ENCODE data around the gene PRICKLE1. TPM values are rescaled to one million over a fixed set of nuclear protein-coding genes. Genes with fewer than 3 reads are reported as not detected.
A peak's percentile ranks its signal among the peaks of the same experiment; 100 is the strongest.

Gene PRICKLE1
- total RNA-seq, 1 donor from 2014 or later: 0.05 TPM

- Mint-ChIP-seq H3K27ac (no peak overlapping the region), H3K27me3 (ENCODE audit: low read depth) (peaks cover 10% of the 10 kb centered on the region), H3K4me1 (ENCODE audit: low read depth) (peaks cover 18% of the 10 kb centered on the region), H3K4me3 (ENCODE audit: low read depth) (no peak overlapping the region), H3K9me3 (no peaks in the 10 kb centered on the region), H3K36me3 (ENCODE audit: low read depth) (no peaks in the 10 kb centered on the region)
- intact Hi-C loops (cut with micrococcal nuclease): no loop called here
- DNase-seq (ENCODE audit: low spot score): no peak
These were observed 116.4 kb downstream of the PRICKLE1 start for GRCh38 chr12:42473130-42473529.

GRCh38 chr12:42472376-42472775 is 117.2 kb downstream of the PRICKLE1 start:
- no peak for DNase-seq (ENCODE audit: low spot score)
- Mint-ChIP-seq H3K27me3 (ENCODE audit: low read depth) (peaks cover 7% of the 10 kb centered on the region), H3K27ac (no peak overlapping the region), H3K4me3 (ENCODE audit: low read depth) (no peak overlapping the region), H3K4me1 (ENCODE audit: low read depth) (peaks cover 19% of the 10 kb centered on the region), H3K9me3 (no peaks in the 10 kb centered on the region), H3K36me3 (ENCODE audit: low read depth) (no peaks in the 10 kb centered on the region)
- intact Hi-C loops (cut with micrococcal nuclease): no loop called here

GRCh38 chr12:42469355-42470175 is 120.0 kb downstream of the PRICKLE1 start:
- H3K36me3 Mint-ChIP-seq (ENCODE audit: low read depth): no peaks in the 10 kb centered on the region
- H3K4me1 Mint-ChIP-seq (ENCODE audit: low read depth): peaks cover 19% of the 10 kb centered on the region
- no peaks in the 10 kb centered on the region for H3K9me3 Mint-ChIP-seq
- peak overlapping the region; percentile 16 for H3K27ac Mint-ChIP-seq
- no peak for DNase-seq (ENCODE audit: low spot score)
- peaks cover 7% of the 10 kb centered on the region for H3K27me3 Mint-ChIP-seq (ENCODE audit: low read depth)
- peak overlapping the region; percentile 63 for H3K4me3 Mint-ChIP-seq (ENCODE audit: low read depth)
- intact Hi-C loops (cut with micrococcal nuclease): loop anchor here (5.0 kb wide), 1 partner anchor 42 kb away; no protein-coding TSS in a partner anchor

- Mint-ChIP-seq H3K36me3 (ENCODE audit: low read depth) (no peaks in the 10 kb centered on the region), H3K4me1 (ENCODE audit: low read depth) (peaks cover 19% of the 10 kb centered on the region), H3K27me3 (ENCODE audit: low read depth) (peaks cover 7% of the 10 kb centered on the region), H3K4me3 (ENCODE audit: low read depth) (no peak overlapping the region), H3K27ac (no peak overlapping the region), H3K9me3 (no peaks in the 10 kb centered on the region)
- intact Hi-C loops (cut with micrococcal nuclease): loop anchor here (5.0 kb wide), 1 partner anchor 42 kb away; no protein-coding TSS in a partner anchor
- DNase-seq (ENCODE audit: low spot score): no peak
These were observed 120.6 kb downstream of the PRICKLE1 start for GRCh38 chr12:42468921-42469320.

- Mint-ChIP-seq H3K36me3 (ENCODE audit: low read depth) (no peaks in the 10 kb centered on the region), H3K4me1 (ENCODE audit: low read depth) (peaks cover 19% of the 10 kb centered on the region), H3K27ac (no peak overlapping the region), H3K27me3 (ENCODE audit: low read depth) (peaks cover 3% of the 10 kb centered on the region), H3K4me3 (ENCODE audit: low read depth) (no peak overlapping the region), H3K9me3 (no peaks in the 10 kb centered on the region)
- no peak for DNase-seq (ENCODE audit: low spot score)
- intact Hi-C loops (cut with micrococcal nuclease): loop anchor here (5.0 kb wide), 1 partner anchor 41 kb away; no protein-coding TSS in a partner anchor
These were observed 121.2 kb downstream of the PRICKLE1 start for GRCh38 chr12:42468341-42468821.

GRCh38 chr12:42463671-42464070 is 125.9 kb downstream of the PRICKLE1 start:
- DNase-seq (ENCODE audit: low spot score): no peak
- H3K4me1 Mint-ChIP-seq (ENCODE audit: low read depth): peaks cover 6% of the 10 kb centered on the region
- H3K36me3 Mint-ChIP-seq (ENCODE audit: low read depth): no peaks in the 10 kb centered on the region
- H3K27me3 Mint-ChIP-seq (ENCODE audit: low read depth): no peaks in the 10 kb centered on the region
- no peak overlapping the region for H3K27ac Mint-ChIP-seq
- no peak overlapping the region for H3K4me3 Mint-ChIP-seq (ENCODE audit: low read depth)
- no peaks in the 10 kb centered on the region for H3K9me3 Mint-ChIP-seq
- intact Hi-C loops (cut with micrococcal nuclease): no loop called here

- H3K27me3 Mint-ChIP-seq (ENCODE audit: low read depth): no peaks in the 10 kb centered on the region
- no peaks in the 10 kb centered on the region for H3K36me3 Mint-ChIP-seq (ENCODE audit: low read depth)
- H3K4me3 Mint-ChIP-seq (ENCODE audit: low read depth): no peak overlapping the region
- no peaks in the 10 kb centered on the region for H3K4me1 Mint-ChIP-seq (ENCODE audit: low read depth)
- DNase-seq (ENCODE audit: low spot score): no peak
- H3K9me3 Mint-ChIP-seq: no peaks in the 10 kb centered on the region
- intact Hi-C loops (cut with micrococcal nuclease): no loop called here
- no peak overlapping the region for H3K27ac Mint-ChIP-seq
These were observed 127.1 kb downstream of the PRICKLE1 start for GRCh38 chr12:42462486-42462885.

GRCh38 chr12:42459336-42459847 is 130.2 kb downstream of the PRICKLE1 start:
- H3K4me3 Mint-ChIP-seq (ENCODE audit: low read depth): no peak overlapping the region

GRCh38 chr12:42458575-42458974 is 131.0 kb downstream of the PRICKLE1 start:
- H3K9me3 Mint-ChIP-seq: no peaks in the 10 kb centered on the region
- DNase-seq (ENCODE audit: low spot score): no peak
- no peaks in the 10 kb centered on the region for H3K36me3 Mint-ChIP-seq (ENCODE audit: low read depth)
- H3K27ac Mint-ChIP-seq: no peak overlapping the region
- H3K4me3 Mint-ChIP-seq (ENCODE audit: low read depth): no peak overlapping the region
- H3K4me1 Mint-ChIP-seq (ENCODE audit: low read depth): no peaks in the 10 kb centered on the region
- intact Hi-C loops (cut with micrococcal nuclease): no loop called here
- no peaks in the 10 kb centered on the region for H3K27me3 Mint-ChIP-seq (ENCODE audit: low read depth)

More at GRCh38 chr12:42459336-42459847, 130.2 kb downstream of the PRICKLE1 start:
- H3K9me3 Mint-ChIP-seq: no peaks in the 10 kb centered on the region
- H3K36me3 Mint-ChIP-seq (ENCODE audit: low read depth): no peaks in the 10 kb centered on the region
- no peaks in the 10 kb centered on the region for H3K4me1 Mint-ChIP-seq (ENCODE audit: low read depth)
- DNase-seq (ENCODE audit: low spot score): no peak
- intact Hi-C loops (cut with micrococcal nuclease): no loop called here
- H3K27me3 Mint-ChIP-seq (ENCODE audit: low read depth): no peaks in the 10 kb centered on the region
- no peak overlapping the region for H3K27ac Mint-ChIP-seq

GRCh38 chr12:42450248-42450647 is 139.3 kb downstream of the PRICKLE1 start:
- Mint-ChIP-seq H3K4me1 (ENCODE audit: low read depth) (no peaks in the 10 kb centered on the region), H3K27ac (no peak overlapping the region), H3K27me3 (ENCODE audit: low read depth) (no peaks in the 10 kb centered on the region), H3K36me3 (ENCODE audit: low read depth) (peaks cover 33% of the 10 kb centered on the region), H3K4me3 (ENCODE audit: low read depth) (no peak overlapping the region), H3K9me3 (no peaks in the 10 kb centered on the region)
- DNase-seq (ENCODE audit: low spot score): no peak
- intact Hi-C loops (cut with micrococcal nuclease): no loop called here

GRCh38 chr12:42448841-42449240 is 140.7 kb downstream of the PRICKLE1 start:
- H3K36me3 Mint-ChIP-seq (ENCODE audit: low read depth): peaks cover 38% of the 10 kb centered on the region
- no peaks in the 10 kb centered on the region for H3K9me3 Mint-ChIP-seq
- no peak overlapping the region for H3K4me3 Mint-ChIP-seq (ENCODE audit: low read depth)
- no peak for DNase-seq (ENCODE audit: low spot score)
- H3K27me3 Mint-ChIP-seq (ENCODE audit: low read depth): no peaks in the 10 kb centered on the region
- no peak overlapping the region for H3K27ac Mint-ChIP-seq
- H3K4me1 Mint-ChIP-seq (ENCODE audit: low read depth): no peaks in the 10 kb centered on the region
- intact Hi-C loops (cut with micrococcal nuclease): no loop called here

GRCh38 chr12:42447371-42447786 is 142.2 kb downstream of the PRICKLE1 start:
- intact Hi-C loops (cut with micrococcal nuclease): no loop called here
- H3K27ac Mint-ChIP-seq: no peak overlapping the region
- H3K9me3 Mint-ChIP-seq: no peaks in the 10 kb centered on the region
- no peaks in the 10 kb centered on the region for H3K4me1 Mint-ChIP-seq (ENCODE audit: low read depth)
- peaks cover 49% of the 10 kb centered on the region for H3K36me3 Mint-ChIP-seq (ENCODE audit: low read depth)
- H3K4me3 Mint-ChIP-seq (ENCODE audit: low read depth): no peak overlapping the region
- no peak for DNase-seq (ENCODE audit: low spot score)
- H3K27me3 Mint-ChIP-seq (ENCODE audit: low read depth): no peaks in the 10 kb centered on the region

GRCh38 chr12:42446761-42447160 is 142.8 kb downstream of the PRICKLE1 start:
- no peak for DNase-seq (ENCODE audit: low spot score)
- H3K9me3 Mint-ChIP-seq: no peaks in the 10 kb centered on the region
- H3K4me1 Mint-ChIP-seq (ENCODE audit: low read depth): no peaks in the 10 kb centered on the region
- peaks cover 53% of the 10 kb centered on the region for H3K36me3 Mint-ChIP-seq (ENCODE audit: low read depth)
- no peaks in the 10 kb centered on the region for H3K27me3 Mint-ChIP-seq (ENCODE audit: low read depth)
- H3K27ac Mint-ChIP-seq: no peak overlapping the region
- H3K4me3 Mint-ChIP-seq (ENCODE audit: low read depth): no peak overlapping the region
- intact Hi-C loops (cut with micrococcal nuclease): no loop called here
